Adrenal gland (tissue), 12 donors: ENCODE data around the gene DOCK10. TPM values are rescaled to one million over a fixed set of nuclear protein-coding genes. Genes with fewer than 3 reads are reported as not detected.

Source experiments
- DNase-seq, 7 donors: peaks; one replicate each; pipeline ENCODE4 v3.0.0-alpha.2; 2019 to 2020
- H3K27ac ChIP-seq, 5 donors: fragments of 200-600 bp; sonication (generic) in 4 of 5; 1 replicate in 3 of 5; 2 replicates in 2 of 5; pipeline versions ENCODE4 v1.5.1 to v1.8.0; 2016 to 2020; ENCODE audit warnings: mild to moderate bottlenecking in 1 of 5
- H3K27me3 ChIP-seq: fragments of 200-600 bp; 2 replicates; pipeline ENCODE4 v1.8.0; 2021
- H3K36me3 ChIP-seq, 2 donors: fragments of 200-600 bp; replicated peaks in 1 of 2; 1 replicate in 1 of 2; 2 replicates in 1 of 2; pipeline versions ENCODE4 v1.5.1 to v1.8.0; 2018 to 2022
- H3K4me1 ChIP-seq, 2 donors: fragments of 200-600 bp; replicated peaks in 1 of 2; 1 replicate in 1 of 2; 2 replicates in 1 of 2; pipeline versions ENCODE4 v1.5.1 to v1.8.0; 2018 to 2021
- H3K4me3 ChIP-seq, 4 donors: fragments of 200-600 bp; sonication (generic) in 3 of 4; one replicate each; pipeline ENCODE4 v1.5.1; 2016 to 2018
- H3K9me3 ChIP-seq, 3 donors: fragments of 200-600 bp; sonication (generic) in 1 of 3; replicated peaks in 1 of 3; 1 replicate in 2 of 3; 2 replicates in 1 of 3; pipeline versions ENCODE4 v1.5.1 to v1.8.0; 2016 to 2021
- POLR2A ChIP-seq, 2 donors: fragments of 450-650 bp; IDR thresholded peaks; one replicate each; pipeline ENCODE4 v1.6.1; 2017; ENCODE audit warnings: antibody characterized with exemption in 2 of 2, mild to moderate bottlenecking in 2 of 2, moderate library complexity in 1 of 2
- WGBS, 4 donors: extraction: QIAGEN DNeasy Blood & Tissue Kit in 2 of 4; methylation state at CpG; one replicate each; pipeline versions ENCODE4 v1.1.5 to v1.1.7; 2013 to 2017; 5-methylcytosine and 5-hydroxymethylcytosine counted together
- intact Hi-C, 2 donors: fragments of 100-400 bp; cut with DNase I; formaldehyde crosslinking; loops; one replicate each; pipeline versions ENCODE4 v1.14.1 to v1.15.0; 2022 to 2023
- polyA plus RNA-seq, 3 donors: library from polyadenylated mRNA; stranded (reverse); fragments of 200-250 nt in 2 of 3; fragments of 350-450 nt in 1 of 3; fragmentation: Illumina TruSeq in 1 of 3; extraction: RNeasy Lipid Tissue Mini Kit (QIAGEN cat#74804) in 1 of 3; gene quantifications; one replicate each; pipeline ENCODE4 v1.2.3, GENCODE V29; 2013 to 2014
- total RNA-seq, 9 donors: library from RNA; depleted of rRNA in 4 of 9; stranded (reverse); fragments of >200 nt in 4 of 9; fragments of 120-200 nt in 1 of 9; fragmentation: NEBNext Ultra II Directional in 1 of 9; extraction: Animal tissue kit (Norgen Biotek cat#: 25700) in 1 of 9; gene quantifications; one replicate each; pipeline versions ENCODE4 v1.1.0 to v1.2.4, GENCODE V29; 2013 to 2023
- TF ChIP-seq, protein P1 (sequence below), 6 experiments: fragments of 450-650 bp in 4 of 6; fragments of 200-600 bp in 2 of 6; sonication (generic) in 1 of 6; IDR thresholded peaks; 1 replicate in 5 of 6; 2 replicates in 1 of 6; pipeline versions ENCODE4 v1.5.1 to v1.8.0; 2016 to 2021; ENCODE audit warnings: antibody characterized with exemption in 6 of 6, mild to moderate bottlenecking in 2 of 6, moderate library complexity in 1 of 6
- donor health status: healthy with polysubstance abuse.
- donor health status: Bipolar disorder and iron deficiency.
- donor health status: DM: yes; HTN: yes; CAD: no.
- donor health status: DM: no; HTN: no; CAD: no.
- donor health status: DM: no; HTN: no; CAD: no.
- donor health status: DM: yes; HTN: yes; CAD: no.

Gene DOCK10
- total and polyA plus RNA-seq, 12 donors, result 6.2 to 40.8 (median 20.0) TPM

DNA sequence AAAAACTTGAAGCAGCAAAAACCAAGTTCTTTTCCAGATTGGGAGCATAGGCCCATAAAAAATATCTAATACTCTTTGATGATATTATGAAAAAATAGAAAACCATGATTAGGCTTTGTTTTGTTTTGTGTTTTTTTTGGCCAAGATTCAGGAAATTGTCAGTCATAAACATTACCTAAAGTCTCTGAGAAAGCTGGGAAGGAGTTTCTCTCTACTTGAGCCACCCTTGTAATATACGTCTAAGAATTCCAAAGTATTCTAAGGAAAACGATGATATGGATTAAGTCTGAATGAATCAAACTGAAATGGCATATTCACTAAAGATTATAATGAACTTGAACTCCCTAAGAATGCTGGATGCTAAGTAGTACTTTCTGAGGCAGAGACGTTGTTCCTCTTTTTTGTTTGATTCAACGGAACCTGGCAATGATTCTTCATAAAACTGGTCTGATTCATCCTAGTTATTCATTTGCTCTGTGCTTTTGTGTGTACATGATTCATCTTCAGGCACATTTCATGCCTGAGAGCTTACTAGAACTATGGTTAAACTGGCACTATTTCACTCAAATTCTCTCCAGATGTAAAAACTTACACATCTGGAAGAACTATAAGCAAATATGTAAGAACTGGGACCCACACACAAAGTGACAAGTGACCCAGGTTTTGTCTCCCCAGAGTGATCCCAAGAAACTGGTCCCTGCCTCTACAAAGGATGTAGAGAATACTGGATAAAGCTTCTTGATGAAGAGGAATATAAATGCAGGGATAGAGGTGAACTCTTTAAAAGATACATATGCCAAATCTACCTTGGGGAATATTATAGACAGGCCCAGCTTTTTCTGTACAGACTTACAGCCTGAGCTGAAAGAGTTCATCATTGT lies 159.7 kb downstream of the DOCK10 start:
- H3K4me1 ChIP-seq, result peaks cover 0 to 17% of the 10 kb centered on the region in 2 donors
- no peaks in the 10 kb centered on the region for H3K27me3 ChIP-seq
- peak in 1 of 7 donors; percentile 19 for DNase-seq
- H3K9me3 ChIP-seq, result peaks cover 0 to 4% (median 0%) of the 10 kb centered on the region in 3 donors
- intact Hi-C loops, result no loop called here
- TF ChIP-seq, protein P1, sequence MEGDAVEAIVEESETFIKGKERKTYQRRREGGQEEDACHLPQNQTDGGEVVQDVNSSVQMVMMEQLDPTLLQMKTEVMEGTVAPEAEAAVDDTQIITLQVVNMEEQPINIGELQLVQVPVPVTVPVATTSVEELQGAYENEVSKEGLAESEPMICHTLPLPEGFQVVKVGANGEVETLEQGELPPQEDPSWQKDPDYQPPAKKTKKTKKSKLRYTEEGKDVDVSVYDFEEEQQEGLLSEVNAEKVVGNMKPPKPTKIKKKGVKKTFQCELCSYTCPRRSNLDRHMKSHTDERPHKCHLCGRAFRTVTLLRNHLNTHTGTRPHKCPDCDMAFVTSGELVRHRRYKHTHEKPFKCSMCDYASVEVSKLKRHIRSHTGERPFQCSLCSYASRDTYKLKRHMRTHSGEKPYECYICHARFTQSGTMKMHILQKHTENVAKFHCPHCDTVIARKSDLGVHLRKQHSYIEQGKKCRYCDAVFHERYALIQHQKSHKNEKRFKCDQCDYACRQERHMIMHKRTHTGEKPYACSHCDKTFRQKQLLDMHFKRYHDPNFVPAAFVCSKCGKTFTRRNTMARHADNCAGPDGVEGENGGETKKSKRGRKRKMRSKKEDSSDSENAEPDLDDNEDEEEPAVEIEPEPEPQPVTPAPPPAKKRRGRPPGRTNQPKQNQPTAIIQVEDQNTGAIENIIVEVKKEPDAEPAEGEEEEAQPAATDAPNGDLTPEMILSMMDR (IDR thresholded peaks at IDR 0.05), result no peak
- no peak for TF ChIP-seq POLR2A (IDR thresholded peaks at IDR 0.05)
- H3K4me3 ChIP-seq, result no peak overlapping the region
- H3K36me3 ChIP-seq, result no peaks in the 10 kb centered on the region
- 40 to 53% (median 41%) methylated on average over 4 of the region's 4 CpGs for WGBS, 4 donors
- H3K27ac ChIP-seq, result peak overlapping the region in 2 of 5 donors; percentile 44 to 65

DNA sequence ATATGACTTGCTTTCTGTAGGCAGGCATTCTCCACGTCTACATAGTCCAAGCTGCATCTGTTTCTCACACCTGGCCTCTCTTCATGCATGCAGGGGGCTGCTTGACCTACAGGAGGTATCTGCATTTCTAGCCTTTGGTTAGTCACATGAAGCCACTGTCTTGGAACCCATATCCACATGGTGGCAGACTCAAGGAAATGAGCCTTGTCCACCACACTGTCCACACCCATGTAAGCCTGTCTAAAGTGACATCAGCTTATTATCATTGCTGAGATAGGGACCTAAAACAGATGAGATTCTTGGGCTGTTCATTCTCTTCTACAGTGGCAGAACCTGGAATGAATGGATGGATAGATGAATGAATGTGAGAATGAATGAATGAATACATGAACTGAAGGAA lies 160.4 kb downstream of the DOCK10 start:
- Histone ChIP-seq H3K27me3 (no peaks in the 10 kb centered on the region), H3K27ac (peak overlapping the region in 2 of 5 donors; percentile 2 to 65), H3K36me3 (no peaks in the 10 kb centered on the region), H3K4me1 (peaks cover 0 to 17% of the 10 kb centered on the region in 2 donors), H3K4me3 (no peak overlapping the region), H3K9me3 (peaks cover 0 to 4% (median 0%) of the 10 kb centered on the region in 3 donors)
- intact Hi-C loops, result no loop called here
- no peak for DNase-seq
- 65 to 100% (median 88%) methylated on average over 1 of the region's 1 CpG for WGBS, 4 donors
- no peak for TF ChIP-seq POLR2A (IDR thresholded peaks at IDR 0.05)
- TF ChIP-seq, protein P1 (IDR thresholded peaks at IDR 0.05), result no peak

DNA sequence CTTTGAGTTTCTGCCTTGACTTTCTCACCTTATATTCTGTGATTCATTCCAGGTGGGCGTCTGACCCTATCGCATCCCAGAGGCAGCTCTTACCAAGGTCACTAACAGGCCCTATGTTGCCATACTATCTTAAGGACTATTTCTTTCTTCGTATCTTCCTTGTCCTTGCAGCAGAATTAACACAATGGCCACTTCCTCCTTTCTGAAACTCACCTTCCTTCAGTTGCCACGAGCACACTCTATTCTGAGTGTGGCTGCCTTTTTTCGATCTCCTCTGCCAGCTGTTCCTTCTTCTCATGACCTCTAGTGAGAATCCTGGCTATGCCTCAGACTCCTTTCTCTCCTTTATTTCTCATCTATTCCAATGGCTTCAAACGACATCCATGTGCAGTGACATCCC lies 165.7 kb downstream of the DOCK10 start:
- Histone ChIP-seq H3K27me3 (no peaks in the 10 kb centered on the region), H3K4me3 (no peak overlapping the region), H3K27ac (no peak overlapping the region), H3K36me3 (no peaks in the 10 kb centered on the region), H3K9me3 (peaks cover 0 to 4% (median 0%) of the 10 kb centered on the region in 3 donors), H3K4me1 (no peaks in the 10 kb centered on the region)
- 88 to 91% (median 90%) methylated on average over 6 of the region's 6 CpGs for WGBS, 4 donors
- no peak for TF ChIP-seq POLR2A (IDR thresholded peaks at IDR 0.05)
- TF ChIP-seq, protein P1 (IDR thresholded peaks at IDR 0.05), result no peak
- intact Hi-C loops, result no loop called here
- no peak for DNase-seq

DNA sequence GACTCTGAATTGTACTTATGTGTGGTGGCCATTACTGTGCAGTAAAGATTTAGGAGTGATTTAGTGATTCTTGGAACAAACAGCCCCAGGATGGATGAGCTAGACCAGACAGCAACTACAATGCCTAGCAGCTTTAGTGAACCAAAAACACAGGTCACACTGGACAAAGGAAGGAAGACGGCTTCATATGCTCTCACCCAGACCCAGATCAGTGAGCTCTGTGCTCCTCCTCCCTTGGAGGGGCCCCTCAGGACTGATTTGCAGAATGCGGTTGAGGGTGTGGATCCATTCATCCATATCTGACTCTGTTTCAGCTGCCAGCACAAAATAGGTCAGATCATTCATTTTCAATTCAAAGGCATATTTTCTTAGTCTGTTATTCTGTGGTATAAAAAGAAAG lies 166.4 kb downstream of the DOCK10 start:
- Histone ChIP-seq H3K27me3 (no peaks in the 10 kb centered on the region), H3K36me3 (no peaks in the 10 kb centered on the region), H3K27ac (no peak overlapping the region), H3K4me3 (no peak overlapping the region), H3K9me3 (peaks cover 0 to 4% (median 0%) of the 10 kb centered on the region in 3 donors), H3K4me1 (no peaks in the 10 kb centered on the region)
- intact Hi-C loops, result no loop called here
- TF ChIP-seq, protein P1 (IDR thresholded peaks at IDR 0.05), result no peak
- TF ChIP-seq POLR2A (IDR thresholded peaks at IDR 0.05), result no peak
- WGBS, 4 donors, result 79 to 100% (median 91%) methylated on average over 2 of the region's 2 CpGs
- DNase-seq, result no peak
